ENCODE data around the gene GALNT15.

The GALNT15 gene

DNA sequence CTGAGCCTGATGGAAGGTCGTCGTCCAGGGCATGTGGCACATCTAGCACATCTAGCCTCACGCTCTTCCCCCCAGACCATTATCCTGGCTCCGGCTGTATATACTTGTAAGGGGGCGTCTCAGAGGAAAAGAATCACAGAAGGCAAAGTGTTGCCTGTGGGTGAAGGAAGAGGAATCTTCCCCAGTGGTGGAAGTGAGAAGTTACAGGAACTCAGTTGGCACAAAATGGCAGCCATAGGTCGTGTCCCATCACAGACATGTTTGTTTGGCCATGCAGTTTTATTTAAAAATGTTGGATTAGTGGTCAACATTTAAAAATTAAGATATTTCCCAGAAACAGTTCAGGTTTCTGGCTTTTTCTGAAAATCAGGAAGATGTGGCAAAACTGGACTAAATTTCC is 13.6 kb downstream of the GALNT15 start:
- no peak for DNase-seq

DNA sequence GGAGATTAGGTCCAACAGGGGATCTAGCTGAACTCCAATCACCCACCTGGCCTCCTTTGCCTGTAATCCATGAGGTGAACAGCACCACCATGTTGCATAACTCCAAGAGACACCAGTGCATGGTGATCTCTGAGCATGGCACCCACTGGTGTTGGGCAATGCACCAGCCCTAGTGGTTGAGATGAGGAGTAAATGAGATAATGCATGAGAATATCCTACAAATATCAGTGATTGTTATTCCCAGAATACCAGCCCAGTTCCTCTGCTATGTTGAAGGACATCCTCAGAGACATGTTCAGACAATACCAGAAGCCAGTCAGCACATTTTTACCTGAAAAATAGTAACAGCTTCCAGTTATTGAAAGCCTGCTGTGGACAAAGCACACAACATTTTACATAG is 14.7 kb downstream of the GALNT15 start:
- no peak for DNase-seq

DNA sequence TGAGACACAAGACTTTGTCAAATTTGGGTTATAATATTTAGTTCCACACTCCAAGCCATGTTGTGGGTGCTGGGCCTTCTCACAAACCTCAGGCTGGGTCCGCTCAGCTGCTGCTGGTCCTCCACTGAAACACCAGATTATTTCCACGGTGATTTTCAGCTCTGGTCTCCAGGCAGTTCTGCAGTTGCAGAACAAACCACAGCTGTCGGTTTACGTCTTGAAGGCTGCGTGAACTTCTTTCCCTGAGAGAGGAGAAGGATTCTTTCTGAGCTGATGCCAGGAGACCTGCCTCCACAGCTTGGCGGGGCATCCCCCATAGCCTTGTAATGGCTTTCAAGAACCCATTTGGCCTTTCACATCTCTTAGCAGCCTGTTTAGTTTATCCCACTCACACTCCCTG is 16.2 kb downstream of the GALNT15 start:
- no peak for DNase-seq

DNA sequence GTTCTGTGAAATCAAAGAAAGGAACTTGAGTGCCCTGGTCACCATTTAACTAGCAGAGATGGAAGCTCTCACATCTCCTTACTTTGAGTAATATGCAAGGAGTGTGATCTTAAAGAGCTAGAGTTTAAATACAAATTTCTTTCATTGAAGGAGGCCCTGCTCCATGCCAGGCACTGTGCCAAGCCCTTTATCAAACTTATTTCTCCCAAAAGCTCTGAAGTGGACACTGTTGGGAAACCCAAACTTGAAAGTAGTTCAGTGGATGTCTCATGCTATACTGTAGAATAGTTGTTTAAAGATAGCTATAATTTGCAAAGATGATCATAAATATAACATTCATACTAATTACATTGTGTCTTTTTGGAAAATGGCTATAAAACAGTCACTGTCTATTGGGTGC is 17.1 kb downstream of the GALNT15 start:
- no peak for DNase-seq

DNA sequence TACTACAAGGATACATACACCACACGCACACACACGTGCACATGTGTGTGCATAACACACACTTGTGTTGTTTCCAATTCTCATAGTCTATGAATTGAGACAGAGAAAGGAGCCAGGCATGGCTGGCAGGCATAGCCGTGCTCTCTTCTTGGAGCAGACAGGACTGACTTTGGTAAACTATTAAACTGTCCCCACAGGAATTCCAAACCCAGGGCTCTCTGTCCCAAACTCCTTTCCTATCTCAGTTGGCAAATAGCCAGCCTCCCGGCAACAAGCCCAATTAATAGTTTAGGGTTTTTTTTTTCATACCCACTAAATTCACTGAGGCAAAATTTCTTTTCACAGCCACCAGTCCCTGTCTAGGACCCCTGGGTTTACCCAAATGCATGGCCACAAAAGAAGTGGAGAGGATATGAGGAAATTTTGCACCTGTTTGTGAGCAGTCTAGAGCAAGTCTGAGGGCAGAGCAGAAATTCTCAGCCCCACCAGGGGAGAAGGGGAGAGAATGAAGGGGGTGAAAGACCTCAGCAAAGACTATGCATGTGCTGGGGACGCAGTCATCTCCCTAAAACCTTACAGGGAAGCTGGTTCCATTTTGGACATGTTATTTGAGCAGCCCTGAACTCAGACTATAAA is 17.8 kb downstream of the GALNT15 start:
- no peak for DNase-seq

DNA sequence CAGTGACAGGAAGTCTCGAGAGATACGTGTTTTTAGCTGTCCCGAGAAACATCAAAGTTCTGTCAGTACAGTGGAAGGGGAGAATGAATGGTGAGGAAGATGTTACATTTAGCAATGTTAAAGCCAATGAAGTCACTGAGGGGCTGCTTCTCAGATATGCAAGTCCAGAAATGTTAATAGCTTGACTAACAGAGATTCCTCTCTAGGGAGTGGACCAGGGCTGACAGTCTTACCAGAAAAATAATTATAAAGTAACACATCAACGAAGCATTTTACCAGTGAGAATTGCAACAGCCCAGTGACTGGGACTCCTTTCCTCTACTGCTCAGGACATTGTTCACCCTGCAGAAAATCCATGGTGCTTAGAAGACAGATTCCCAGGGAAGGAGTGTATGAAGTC is 23.9 kb downstream of the GALNT15 start:
- no peak for DNase-seq

DNA sequence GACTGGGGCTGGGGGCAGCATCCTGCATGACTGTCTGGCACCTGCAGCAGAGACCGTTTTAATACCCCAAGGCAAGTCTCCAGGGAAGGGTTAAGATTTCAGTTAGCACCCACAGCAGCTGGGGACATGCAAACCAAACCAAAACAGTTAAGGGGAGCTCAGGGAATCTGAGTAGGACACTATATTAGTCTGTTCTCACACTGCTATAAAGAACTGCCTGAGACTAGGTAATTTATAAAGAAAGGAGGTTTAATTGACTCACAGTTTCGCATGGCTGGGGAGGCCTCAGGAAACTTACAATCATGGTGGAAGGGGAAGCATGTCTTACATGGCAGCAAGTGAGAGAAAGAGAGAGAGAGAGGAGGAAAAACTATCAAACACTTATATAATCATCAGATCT is 25.3 kb downstream of the GALNT15 start:
- no peak for DNase-seq

DNA sequence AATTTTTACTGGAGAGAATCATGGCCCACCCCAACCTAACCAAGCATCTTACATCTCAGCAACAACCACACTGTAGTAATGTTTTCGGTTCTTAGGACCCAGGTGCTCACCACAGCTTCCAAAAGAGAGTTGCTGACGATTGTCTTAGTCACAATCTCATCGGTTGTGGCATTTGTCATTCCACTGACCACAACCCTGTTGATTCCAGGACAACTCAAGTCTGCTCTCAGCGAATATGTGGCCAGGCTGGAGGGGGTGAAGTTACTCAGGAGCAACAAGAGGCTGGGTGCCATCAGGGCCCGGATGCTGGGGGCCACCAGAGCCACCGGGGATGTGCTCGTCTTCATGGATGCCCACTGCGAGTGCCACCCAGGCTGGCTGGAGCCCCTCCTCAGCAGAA is 25.9 kb downstream of the GALNT15 start:
- no peak for DNase-seq

DNA sequence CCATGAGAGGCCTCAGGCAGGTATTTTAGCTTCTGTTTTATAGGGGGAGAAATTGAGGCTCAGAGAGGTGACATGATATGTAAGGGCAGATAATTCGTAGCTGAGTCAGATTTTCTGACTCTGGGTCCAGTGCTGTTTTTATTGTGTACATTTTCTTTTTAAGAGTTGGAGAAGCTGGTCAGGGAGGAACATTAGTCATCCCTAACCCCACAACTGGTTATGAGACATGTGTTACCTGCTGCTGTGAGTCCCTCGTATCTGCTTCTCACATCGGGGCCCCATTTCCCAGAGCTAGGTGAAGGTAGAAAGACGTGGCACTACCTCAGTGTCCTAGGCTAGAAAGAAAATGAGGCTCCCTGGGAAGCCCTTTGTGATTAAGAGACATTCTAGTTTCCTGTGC is 28.6 kb downstream of the GALNT15 start:
- DNase-seq, result no peak

DNA sequence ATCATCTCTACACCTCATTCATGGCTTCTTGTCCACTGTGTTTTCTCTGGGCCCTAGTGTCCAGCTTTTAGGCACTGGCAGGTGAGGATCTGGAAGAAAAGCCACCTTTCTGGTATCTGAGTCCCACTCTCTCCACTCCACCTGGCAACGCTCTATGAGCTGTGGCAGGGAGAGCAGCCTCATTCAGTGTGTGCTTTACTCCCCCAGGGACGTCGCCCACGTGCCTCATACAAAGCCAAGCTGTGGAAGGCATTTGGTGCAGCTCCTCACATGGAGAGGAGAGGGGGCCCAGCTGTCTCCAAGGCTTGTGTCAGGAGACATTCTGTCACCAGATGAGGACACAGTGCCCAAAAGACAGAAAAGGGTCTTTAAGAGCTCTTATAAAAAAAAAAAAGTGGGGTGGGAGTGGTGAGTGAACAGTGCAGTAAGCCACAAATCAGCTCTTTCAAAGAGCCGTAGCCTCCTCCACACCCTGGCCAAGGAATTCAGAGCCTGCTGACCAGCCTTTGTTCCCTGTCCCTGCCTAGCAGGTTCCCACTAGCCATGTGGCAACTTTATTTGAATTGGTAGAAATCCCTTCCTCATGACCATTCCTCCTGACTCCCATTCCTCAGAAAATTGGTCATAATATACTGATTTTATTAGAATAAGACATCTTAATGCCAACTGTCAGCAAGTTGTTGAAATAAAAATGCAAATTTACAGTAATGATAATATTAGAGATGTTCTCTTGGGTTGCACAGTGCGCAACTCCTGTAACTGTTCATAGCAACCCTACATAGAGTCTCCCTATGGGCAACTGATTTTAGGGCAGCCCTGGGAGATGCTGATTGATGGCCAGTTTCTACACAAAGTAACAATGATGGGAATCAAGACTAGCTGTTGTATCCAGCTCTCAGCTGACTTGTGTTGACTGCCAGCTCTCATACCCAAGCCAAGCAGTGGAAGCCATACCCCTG is 29.5 kb downstream of the GALNT15 start:
- DNase-seq, result peak; percentile 42

DNA sequence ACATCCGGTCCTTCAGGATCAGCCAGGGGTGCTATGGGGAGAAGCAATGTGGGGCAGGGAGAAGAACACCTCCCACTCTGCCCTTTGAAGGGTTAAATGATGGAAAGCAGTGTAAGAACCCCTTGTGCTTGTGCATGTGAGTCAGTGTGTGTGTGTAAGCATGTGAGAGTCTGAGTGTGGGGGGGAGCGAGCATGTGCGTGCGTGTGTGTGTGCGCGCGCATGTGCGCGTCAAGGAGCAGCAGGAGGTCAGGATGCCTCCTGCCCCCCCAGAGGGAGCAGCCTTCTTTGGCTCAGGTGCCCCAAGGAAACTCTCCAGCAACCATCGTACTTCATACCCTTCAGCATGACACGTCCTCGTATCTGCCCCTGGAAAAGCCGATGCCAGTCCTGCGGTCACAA is 30.3 kb downstream of the GALNT15 start:
- no peak for DNase-seq

DNA sequence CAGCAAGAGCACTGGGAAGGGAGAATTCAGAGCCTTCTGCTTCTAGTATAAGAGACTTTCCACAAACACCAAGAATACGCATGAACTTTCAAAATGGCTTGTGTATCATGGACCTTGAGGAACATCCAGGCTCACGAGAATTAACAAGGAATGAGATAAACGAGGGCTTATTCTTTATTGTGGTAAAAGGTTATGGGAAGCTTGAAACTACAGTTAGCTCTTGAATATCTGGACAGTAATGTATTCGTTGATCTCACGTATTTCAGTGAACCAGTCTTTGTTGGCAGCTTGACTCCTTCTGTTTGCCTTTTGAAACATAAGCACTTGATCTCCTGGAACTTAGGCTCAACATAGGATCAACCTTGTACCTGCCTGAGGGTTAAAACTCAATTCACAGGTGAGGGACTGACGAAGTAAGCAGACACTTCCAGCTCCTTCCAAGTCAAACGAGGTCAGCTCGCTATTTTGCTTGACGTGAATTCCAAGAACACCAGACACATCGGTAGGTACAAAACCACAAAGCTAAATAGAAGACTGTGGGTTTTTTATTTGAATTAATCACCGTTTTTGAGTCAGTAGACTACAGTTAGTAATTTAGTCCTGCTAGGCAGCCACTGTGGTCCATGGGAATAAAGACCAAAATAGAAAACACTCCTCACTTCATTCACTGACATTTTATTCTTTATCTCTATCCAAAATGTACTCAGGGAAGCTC is 30.8 kb downstream of the GALNT15 start:
- no peak for DNase-seq

DNA sequence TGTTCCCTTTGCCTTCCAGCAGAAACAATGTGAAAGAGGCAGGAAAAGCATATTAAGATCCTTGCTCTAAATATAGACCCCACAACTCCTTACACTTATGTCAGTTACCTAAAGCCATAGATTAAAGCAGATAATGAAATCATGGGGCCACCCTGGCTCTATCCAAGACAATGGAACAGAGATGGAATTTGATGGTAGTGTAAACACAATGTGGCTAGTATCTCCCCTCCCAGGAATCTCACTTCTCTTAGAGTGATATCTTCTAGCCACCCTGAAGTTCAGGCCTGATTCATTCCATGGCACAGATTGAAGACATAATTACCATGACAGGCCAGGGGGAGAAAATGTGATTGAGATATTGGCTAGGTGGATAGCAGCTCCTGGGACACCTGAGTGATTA is 32.6 kb downstream of the GALNT15 start:
- no peak for DNase-seq

DNA sequence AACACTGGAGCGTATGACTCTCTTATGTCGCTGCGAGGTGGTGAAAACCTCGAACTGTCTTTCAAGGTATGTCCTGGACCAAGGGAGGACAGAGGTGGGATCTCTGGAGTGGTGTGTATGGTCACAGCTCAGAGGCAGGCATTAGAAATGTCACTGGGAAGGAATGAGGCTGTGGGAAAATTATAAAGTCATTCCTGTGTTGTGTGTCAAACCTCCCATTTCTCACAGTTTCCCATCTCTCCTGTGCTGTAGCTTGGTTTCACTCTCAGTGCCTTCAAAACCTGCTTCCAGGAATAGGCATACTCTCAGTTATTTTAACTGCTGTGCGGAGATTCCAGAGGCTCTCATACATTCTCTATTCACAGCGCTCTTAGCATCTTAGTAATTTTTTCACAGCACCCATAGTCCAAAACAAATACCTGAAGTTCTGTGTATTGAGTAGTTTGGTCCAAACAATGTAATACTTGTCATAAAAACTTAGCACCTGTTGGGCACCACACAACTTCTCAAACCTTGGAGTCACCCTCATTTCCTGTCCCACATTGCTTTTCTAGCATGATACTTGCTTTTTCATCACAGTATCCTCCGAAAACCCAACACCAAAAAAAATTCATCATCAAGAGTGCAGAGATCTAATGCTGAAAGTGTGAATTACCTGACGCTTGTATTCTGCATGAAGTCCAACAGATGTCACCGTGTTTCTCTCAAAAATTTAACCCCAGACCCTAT is 36.9 kb downstream of the GALNT15 start:
- no peak for DNase-seq

DNA sequence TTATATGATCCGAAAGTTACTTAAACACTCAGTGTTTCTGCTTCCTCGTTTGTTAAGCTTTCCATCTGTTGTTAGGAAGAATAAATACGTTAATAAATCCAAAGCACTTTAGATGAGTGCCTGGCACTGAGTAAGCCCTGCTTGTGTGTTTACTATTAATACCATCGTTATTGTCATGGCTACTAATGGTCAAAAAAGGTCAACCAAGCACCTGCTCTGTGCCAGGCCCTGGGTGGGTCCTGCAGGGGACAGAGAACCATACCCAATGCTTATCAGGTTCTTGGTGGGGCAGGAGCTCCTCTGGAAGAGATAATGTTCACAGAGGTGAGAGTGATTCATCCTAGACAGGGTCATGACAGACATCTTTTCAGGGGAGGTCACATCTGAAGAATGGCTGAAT is 39.9 kb downstream of the GALNT15 start:
- no peak for DNase-seq

DNA sequence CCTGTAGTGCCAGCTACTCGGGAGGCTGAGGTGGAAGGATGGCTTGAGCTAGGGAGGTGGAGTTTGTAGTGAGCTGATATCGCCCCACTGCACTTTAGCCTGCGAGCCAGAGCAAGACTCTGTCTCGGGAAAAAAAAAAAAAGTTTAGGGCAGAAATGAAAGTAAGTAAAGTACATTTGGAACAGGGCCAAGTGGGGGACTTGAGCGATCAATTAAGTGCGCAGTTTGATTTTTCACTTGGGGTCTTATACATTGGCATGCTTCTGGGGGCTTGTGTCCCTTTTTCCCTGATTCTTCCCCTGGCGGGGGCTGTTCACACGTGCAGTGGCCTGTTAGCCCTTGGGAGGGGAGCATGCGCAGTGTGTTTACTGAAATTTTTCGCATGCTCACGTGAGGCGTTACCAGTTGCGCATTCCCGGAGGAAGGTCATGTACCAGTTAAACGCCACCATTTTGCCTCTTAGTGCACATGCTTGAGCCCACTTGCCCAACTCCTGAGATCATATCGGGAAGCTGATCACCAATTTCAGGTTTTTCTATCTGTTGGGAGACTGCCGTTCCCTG is 42.0 kb downstream of the GALNT15 start:
- no peak for DNase-seq

DNA sequence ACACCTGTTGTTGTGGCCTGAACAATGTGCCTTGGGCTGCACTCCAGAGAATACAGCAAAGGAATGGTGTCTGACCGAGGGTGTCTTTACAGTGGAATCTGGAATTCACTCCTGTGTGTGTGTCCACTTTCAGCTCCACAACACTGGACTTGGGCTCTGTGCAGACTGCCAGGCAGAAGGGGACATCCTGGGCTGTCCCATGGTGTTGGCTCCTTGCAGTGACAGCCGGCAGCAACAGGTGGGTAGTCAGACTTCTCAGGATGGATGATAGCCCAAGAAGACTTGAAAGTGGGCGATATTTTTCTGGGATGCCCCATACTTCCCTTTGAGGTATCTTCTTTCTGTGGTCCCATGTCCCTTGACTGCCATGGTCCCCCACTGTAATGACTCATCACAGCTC is 45.3 kb downstream of the GALNT15 start:
- no peak for DNase-seq

DNA sequence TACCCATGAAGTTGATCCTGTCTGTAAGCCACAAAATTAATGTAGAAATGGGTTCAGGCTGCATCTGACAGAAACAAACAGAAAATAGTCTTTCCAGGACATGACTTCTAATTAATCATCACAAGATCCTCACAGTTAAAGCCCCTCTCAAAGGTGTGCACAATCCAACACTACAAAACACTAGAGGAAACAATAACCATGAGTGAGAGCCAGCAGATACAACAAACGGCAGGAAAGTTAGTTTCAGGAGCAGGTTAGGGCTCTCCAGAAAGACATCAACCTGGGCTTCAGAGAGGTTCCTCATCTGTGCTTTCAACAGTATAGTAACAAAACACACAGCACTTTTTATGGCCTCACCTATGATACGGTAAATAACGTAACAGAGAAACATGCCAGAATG is 47.5 kb downstream of the GALNT15 start:
- DNase-seq, result no peak

DNA sequence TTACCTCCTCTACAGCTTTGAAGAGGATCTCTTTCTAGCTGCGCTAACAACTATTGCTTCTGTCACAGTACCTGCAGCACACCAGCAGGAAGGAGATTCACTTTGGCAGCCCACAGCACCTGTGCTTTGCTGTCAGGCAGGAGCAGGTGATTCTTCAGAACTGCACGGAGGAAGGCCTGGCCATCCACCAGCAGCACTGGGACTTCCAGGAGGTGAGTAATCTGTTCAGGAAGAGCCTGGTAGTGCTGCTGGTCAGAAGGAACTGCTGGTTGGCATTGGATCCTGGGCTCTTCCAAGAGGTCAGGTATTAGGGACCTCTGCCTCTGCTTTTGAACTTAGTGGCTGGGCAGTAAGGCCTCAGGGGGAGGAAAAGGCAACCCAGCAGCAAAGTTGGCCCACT is 48.1 kb downstream of the GALNT15 start:
- no peak for DNase-seq

DNA sequence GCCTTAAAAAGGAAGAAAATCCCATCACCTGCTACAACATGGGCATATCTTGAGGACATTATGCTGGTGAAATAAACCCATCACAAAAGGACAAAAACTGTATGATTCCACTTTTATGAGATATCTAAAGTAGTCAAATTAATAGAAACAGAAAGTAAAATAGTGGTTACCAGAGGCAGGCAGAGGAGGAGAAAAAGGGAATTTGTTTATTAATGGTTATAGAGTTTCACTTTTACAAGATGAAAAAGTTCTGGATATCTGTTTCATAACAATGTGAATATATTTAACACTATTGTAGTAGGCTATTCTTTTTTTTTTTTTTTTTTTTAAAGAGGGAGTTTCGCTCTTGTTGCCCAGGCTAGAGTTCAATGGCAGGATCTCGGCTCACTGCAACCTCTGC is 49.8 kb downstream of the GALNT15 start:
- no peak for DNase-seq

DNA sequence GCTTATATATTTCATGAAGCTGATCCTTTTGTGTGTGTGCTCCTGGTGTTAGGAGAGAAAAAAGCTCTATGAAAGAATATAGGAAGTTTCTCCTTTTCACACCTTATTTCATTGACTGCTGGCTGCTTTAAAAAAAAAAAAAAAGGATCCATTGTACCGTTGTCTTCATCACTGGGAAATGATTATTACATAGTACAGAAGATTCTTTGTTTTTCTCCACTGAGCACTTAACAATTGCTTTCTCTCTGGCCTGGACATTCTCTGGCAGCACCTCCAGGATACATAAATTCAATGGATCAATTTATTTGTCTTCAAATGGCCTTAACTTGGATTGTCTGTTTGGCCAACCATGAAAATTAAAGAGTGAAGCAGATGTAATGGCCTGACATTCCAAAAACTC is 53.1 kb downstream of the GALNT15 start:
- DNase-seq, result no peak

DNA sequence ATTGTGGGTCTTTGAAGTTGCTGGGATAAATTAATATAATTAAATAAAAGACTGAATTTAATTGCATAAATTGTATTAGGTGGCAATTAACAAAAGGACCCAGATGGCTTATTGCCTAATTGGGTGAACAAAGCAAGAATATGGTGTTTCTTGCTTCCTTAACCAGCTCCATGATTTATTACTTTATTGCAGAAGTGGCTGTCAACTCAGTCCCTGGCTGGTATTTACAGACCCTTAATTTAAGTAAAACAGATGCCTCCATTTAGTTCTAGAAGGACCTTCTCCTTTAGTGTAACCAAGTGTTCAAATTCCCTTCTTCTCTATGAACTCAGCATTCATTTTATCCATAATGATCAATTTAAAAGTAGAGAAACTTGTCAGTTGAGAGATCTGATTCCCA is 55.2 kb downstream of the GALNT15 start:
- no peak for DNase-seq

DNA sequence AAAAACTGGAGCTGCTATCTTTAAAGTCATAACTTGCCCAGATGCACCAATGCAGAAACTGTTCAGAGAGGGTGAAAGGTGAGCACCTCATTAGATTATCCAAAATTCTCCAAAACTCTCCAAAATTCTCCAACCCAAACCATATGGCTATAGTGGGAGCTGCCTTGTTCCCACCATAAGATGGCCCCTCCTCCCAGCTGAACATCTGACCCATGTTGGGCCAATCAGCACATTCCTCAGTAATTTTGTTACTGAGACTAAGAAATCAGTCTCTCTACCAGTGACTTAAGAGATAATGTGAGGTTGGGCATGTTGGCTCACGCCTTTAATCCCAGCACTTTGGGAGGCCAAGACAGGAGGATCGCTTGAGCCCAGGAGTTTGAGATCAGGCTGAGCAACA is 57.5 kb downstream of the GALNT15 start:
- no peak for DNase-seq
